Activated CD8-positive, alpha-beta T cell treated with anti-CD3 and anti-CD28 coated beads, Interleukin-2, amount 10 ng/mL, durations not matched to agents 7 days and 5 days (primary cell): ENCODE data around the gene ZNF585A. TPM values are rescaled to one million over a fixed set of nuclear protein-coding genes. Genes with fewer than 3 reads are reported as not detected.
"Not testable (repeated sequence)": the region's sequence is repeated elsewhere in the genome, so short reads cannot be mapped to it uniquely, and the experiment has no call there.

ENCODE experiments used
- ATAC-seq: fragments of 150-1000 bp; cut with Tn5 transposase; one replicate; pipeline ENCODE4 v1.10.0; 2021; ENCODE audit warnings: moderate library complexity
- CTCF ChIA-PET: fragments of 350-600 bp; sonication (Branson Sonifier 250); formaldehyde crosslinking; loops from one replicate; lab custom pipeline; 2021; ENCODE audit warnings: antibody characterized with exemption; lab: Charles Lee
- POLR2A ChIA-PET: fragments of 350-600 bp; sonication (Branson Sonifier 250); formaldehyde crosslinking; loops from one replicate; lab custom pipeline; 2021; ENCODE audit warnings: antibody characterized with exemption; lab: Charles Lee
- DNase-seq: peaks from one replicate; pipeline ENCODE4 v3.0.0-alpha.2; 2020
- H3K27ac Mint-ChIP-seq: one replicate; pipeline ENCODE4 v1.8.0; 2021; ENCODE audit warnings: mild to moderate bottlenecking, mixed read lengths
- H3K27me3 Mint-ChIP-seq: one replicate; pipeline ENCODE4 v1.8.0; 2021; ENCODE audit warnings: low read depth, mixed read lengths
- H3K36me3 Mint-ChIP-seq: one replicate; pipeline ENCODE4 v1.8.0; 2021; ENCODE audit warnings: low read depth, mixed read lengths
- H3K4me1 Mint-ChIP-seq: one replicate; pipeline ENCODE4 v1.8.0; 2021; ENCODE audit warnings: low read depth, mixed read lengths
- H3K4me3 Mint-ChIP-seq: one replicate; pipeline ENCODE4 v1.8.0; 2021; ENCODE audit warnings: mild to moderate bottlenecking, mixed read lengths
- H3K9me3 Mint-ChIP-seq: one replicate; pipeline ENCODE4 v1.8.0; 2022; ENCODE audit warnings: mixed read lengths; ENCODE audit not compliant: insufficient read depth
- total RNA-seq, 2 experiments: library from RNA; stranded (reverse); gene quantifications; one replicate each; pipeline ENCODE4 v1.2.3, GENCODE V29; 2021

ZNF585A gene
- 1 to 10 TPM; 7.9 TPM for total RNA-seq

DNA sequence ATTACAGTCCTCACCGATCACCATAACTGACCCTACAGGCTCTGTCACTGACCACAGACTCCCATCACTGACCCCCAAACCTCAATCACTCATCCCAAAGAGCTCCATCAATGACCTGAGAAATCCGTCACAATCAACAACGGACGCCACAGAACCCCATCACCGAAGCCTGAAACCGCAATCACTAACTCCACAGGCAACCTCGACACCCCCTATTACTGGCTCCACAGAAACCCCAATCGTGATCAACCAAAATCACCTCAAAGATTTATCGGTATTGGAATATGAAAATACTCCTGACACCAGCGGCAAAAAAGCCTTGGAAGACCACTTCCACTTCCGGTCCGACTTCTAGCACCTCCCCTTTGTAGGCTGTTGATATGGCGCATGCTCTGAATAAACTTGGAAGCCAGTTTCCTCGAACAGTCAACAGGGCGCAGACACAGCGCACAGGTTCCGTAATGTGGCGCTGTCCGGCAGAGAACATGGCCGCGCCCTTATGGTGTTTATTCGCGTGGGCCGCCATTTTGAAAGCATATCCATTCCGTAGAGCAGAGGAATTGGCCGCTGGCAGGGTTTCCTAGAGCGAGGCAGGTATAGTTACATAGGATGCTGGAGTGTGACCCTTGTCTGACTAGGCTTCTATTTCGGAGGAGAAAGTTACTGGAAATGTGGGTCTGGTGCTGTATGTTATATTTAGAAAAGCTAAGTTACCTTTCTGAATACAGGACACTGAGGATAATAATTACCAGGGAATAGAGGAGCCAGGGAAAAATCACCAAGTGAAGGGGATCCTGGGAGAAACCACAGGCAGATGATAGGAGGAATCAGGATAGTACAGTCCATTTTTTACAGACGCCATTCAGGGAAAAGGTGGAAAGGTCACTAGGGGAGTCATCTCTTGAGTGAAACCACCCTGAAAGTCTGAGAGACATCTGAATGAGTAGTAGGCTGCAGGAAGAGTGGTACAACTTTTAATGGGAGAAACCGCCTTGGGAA lies at the start of gene ZNF585A:
ZNF585A (minus strand) TSS at position 328 of the 999 bp plus-strand sequence. CDS start 2,785 bp downstream, outside the sequence.
- DNase-seq (peak; percentile 93), ATAC-seq (peak; percentile 100)
- Mint-ChIP-seq H3K9me3 (peaks cover 38% of the 10 kb centered on the region), H3K4me1 (no peaks in the 10 kb centered on the region), H3K27me3 (no peaks in the 10 kb centered on the region), H3K4me3 (no peak within 1 kb of the TSS), H3K27ac (no peak within 1 kb of the TSS), H3K36me3 (peaks cover 35% of the 10 kb centered on the region)
- ChIA-PET POLR2A (interaction anchor here (0.6 to 1.2 kb wide), 3 partner anchors 44 to 146 kb away, joined by 3 to 11 read pairs (median 5); partner anchors contain the start of gene ZNF383), CTCF (interaction anchor here (0.8 to 0.9 kb wide), 2 partner anchors 95 to 422 kb away, joined by 3 read pairs; partner anchors contain the start of genes ZNF420, ZNF540 and ZNF571)

DNA sequence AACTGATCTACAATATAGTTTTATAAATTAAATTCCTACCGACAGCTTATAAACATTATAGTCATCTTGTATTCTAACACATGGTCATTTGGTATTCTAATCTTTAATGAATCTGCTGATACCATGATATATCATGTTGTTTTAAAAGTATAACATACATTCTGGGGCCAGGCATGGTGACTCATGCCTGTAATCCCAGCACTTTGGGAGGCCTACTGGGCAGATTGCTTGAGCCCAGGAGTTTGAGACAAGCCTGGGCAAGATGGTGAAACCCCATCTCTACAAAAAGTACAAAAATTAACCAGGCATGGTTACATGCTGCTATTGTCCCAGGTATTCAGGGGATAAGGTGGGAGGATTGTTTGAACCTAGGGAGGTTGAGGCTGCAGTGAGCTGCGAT lies 48.6 kb upstream of the ZNF585A start:
- CTCF ChIA-PET: no interaction called here
- H3K27ac Mint-ChIP-seq: no peak overlapping the region

DNA sequence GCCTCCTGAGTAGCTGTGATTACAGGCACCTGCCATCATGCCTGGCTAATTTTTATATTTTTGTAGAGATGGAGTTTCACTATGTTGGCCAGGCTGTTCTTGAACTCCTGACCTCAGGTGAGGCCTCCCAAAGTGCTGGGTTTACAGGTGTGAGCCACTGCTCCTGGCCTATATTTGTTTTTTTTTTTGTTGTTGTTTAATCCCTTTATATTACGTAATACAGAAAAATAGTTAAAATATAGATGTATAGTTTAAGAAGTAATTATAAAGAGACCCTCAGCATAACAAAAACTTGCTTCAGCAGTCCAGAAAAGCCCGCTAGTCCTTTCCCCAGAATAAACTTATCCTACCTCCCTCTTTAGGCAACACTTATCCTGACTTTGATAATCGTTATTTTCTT lies 47.9 kb upstream of the ZNF585A start:
- ChIA-PET CTCF (no interaction called here), POLR2A (no interaction called here)
- Mint-ChIP-seq H3K27ac (no peak overlapping the region), H3K27me3 (no peaks in the 10 kb centered on the region), H3K4me3 (no peak overlapping the region), H3K36me3 (peaks cover 69% of the 10 kb centered on the region), H3K4me1 (peaks cover 24% of the 10 kb centered on the region), H3K9me3 (peaks cover 26% of the 10 kb centered on the region)
- DNase-seq: no peak
- no peak for ATAC-seq

More for the DNA sequence above, 48.6 kb upstream of the ZNF585A start:
- ATAC-seq (no peak), DNase-seq (no peak)
- POLR2A ChIA-PET: interaction anchor here (0.5 to 0.6 kb wide), 2 partner anchors 30 to 66 kb away, joined by 3 read pairs; no protein-coding TSS in a partner anchor
- Mint-ChIP-seq H3K9me3 (peaks cover 31% of the 10 kb centered on the region), H3K4me3 (no peak overlapping the region), H3K27me3 (no peaks in the 10 kb centered on the region), H3K36me3 (peaks cover 69% of the 10 kb centered on the region), H3K4me1 (peaks cover 24% of the 10 kb centered on the region)

DNA sequence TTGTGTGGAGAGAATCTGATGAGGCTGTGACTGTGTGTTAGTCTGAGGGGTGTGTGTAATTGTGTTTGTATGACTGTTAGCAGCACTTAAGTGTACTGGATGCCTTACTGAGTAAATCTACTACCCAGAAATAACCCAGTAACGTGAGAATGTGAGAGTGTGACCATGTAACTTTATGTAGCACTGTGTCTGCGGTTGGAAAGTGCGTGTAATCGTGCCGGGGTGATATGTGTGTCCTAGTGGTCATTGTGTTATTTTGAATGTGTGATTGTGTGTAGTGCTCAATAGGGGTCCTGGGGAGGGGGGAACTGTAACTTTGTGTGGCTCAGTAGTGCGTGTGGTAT lies 46.1 kb upstream of the ZNF585A start:
- Mint-ChIP-seq H3K4me3 (peak overlapping the region; percentile 91), H3K27me3 (no peaks in the 10 kb centered on the region), H3K9me3 (peaks cover 25% of the 10 kb centered on the region), H3K27ac (peak overlapping the region; percentile 95), H3K4me1 (peaks cover 24% of the 10 kb centered on the region), H3K36me3 (peaks cover 57% of the 10 kb centered on the region)
- POLR2A ChIA-PET: no interaction called here
- CTCF ChIA-PET: no interaction called here
- ATAC-seq: no peak
- DNase-seq: peak; percentile 32

DNA sequence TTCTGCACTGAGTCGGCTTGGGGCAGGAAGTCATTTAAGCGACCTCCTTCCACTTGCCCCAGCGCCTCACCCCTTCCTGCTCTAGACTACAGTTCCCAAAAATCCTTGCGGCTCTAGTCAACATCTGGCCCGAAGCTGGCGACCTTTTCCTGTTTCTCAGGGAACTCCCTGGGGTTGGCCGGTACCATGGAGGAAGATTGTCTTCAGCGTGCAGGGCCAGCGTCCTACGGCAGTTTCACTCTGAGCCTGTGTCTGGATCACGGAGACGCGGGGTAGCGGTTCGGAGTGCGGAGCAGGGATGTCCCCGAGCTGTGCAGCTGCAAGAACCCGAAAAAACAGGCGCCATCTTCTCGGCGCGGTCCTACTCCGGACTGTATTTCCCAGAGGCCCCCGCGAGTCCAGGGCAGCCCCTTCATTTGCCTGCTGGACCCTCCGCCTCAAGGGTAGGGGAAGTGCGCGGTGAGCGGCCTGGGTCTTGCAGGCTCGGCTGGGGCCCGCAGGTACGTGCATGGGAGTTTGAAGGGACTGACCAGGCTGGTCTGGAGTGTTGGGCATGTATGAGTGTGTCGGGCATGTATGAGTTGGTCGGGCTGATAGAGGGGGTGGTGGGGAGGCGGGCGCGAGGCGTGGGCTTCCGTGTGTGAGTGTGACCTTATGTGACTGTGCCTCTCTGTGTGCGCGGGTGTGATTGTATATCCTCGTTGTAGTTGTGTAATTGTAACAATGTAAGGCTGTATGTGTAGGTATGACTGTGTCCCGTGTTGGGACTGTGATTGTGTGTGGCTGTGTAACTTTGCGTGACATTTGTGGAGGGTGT lies 45.5 kb upstream of the ZNF585A start, which contains the start of gene ZNF383:
ZNF383 (plus strand) TSS at position 440 of the 817 bp plus-strand sequence. CDS start 12,240 bp downstream, outside the sequence.
- ChIA-PET POLR2A (interaction anchor here (1.0 to 1.7 kb wide), 7 partner anchors 9 to 1003 kb away, joined by 3 to 13 read pairs (median 6); partner anchors contain the start of genes ZNF146, ZNF345, ZNF527 and ZNF565), CTCF (interaction anchor here (0.9 to 1.2 kb wide), 3 partner anchors 49 to 1090 kb away, joined by 3 to 4 read pairs (median 3); partner anchors contain the start of gene ZNF420)
- Mint-ChIP-seq H3K36me3 (peaks cover 54% of the 10 kb centered on the region), H3K9me3 (peaks cover 25% of the 10 kb centered on the region), H3K27ac (peak within 1 kb of the TSS; percentile 95), H3K4me1 (peaks cover 24% of the 10 kb centered on the region), H3K4me3 (peak within 1 kb of the TSS; percentile 91), H3K27me3 (no peaks in the 10 kb centered on the region)
- ATAC-seq: peak; percentile 92
- DNase-seq: peak; percentile 90

DNA sequence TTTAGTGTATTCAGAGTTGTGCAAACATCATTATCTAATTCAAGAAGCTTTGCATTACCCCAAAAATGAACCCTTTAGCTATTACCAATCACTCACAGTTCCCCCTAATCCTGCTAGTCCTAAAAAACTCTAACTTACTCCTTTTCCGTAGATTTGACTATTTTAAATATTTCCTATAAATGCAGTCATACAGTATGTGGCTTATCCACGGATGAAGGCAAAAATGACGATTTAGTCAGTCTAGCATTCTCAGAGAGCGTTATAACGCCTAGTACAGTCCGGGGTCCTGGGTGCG lies 44.9 kb upstream of the ZNF585A start:
- Mint-ChIP-seq H3K9me3 (peaks cover 24% of the 10 kb centered on the region), H3K27ac (peak overlapping the region; percentile 95), H3K4me1 (peaks cover 24% of the 10 kb centered on the region), H3K4me3 (peak overlapping the region; percentile 91), H3K36me3 (peaks cover 50% of the 10 kb centered on the region), H3K27me3 (no peaks in the 10 kb centered on the region)
- POLR2A ChIA-PET: interaction anchor here (0.8 to 1.7 kb wide), 8 partner anchors 9 to 1003 kb away, joined by 3 to 13 read pairs (median 5); partner anchors contain the start of genes ZNF146, ZNF345, ZNF527 and ZNF565
- CTCF ChIA-PET: interaction anchor here (0.9 to 1.2 kb wide), 3 partner anchors 48 to 1090 kb away, joined by 3 to 4 read pairs (median 3); partner anchors contain the start of gene ZNF420
- no peak for ATAC-seq
- DNase-seq: no peak

DNA sequence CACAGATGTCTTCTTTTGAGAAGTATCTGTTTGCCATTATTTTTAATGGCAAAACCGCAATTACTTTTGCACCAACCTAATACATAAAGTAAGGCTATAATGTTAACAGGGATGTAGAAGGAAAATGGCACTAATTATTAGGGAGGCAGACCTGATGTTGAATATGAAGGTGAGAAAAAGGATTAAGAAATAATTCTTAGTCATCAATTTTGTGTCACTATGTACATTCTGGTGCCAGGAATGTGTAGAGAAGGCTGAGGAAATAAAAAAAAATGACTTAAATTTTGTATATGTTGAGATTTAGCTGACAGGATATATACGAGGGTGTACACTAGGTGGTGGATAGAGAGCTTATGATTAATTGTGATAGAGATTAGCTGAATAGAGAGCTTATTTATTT lies 25.3 kb upstream of the ZNF585A start:
- DNase-seq (no peak), ATAC-seq (no peak)
- POLR2A ChIA-PET: no interaction called here
- Mint-ChIP-seq H3K4me1 (no peaks in the 10 kb centered on the region), H3K27ac (no peak overlapping the region), H3K27me3 (no peaks in the 10 kb centered on the region), H3K9me3 (peaks cover 28% of the 10 kb centered on the region), H3K4me3 (no peak overlapping the region), H3K36me3 (peaks cover 47% of the 10 kb centered on the region)
- CTCF ChIA-PET: no interaction called here

DNA sequence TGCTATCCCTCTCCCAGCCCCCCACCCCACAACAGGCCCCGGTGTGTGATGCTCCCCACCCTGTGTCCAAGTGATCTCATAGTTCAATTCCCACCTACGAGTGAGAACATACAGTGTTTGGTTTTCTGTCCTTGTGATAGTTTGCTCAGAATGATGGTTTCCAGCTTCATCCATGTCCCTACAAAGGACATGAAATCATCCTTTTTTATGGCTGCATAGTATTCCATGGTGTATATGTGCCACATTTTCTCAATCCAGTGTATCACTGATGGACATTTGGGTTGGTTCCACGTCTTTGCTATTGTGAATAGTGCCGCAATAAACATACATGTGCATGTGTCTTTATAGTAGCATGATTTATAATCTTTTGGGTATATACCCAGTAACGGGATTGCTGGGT lies 24.6 kb upstream of the ZNF585A start:
- H3K4me1 Mint-ChIP-seq, H3K4me3 Mint-ChIP-seq, POLR2A ChIA-PET, CTCF ChIA-PET, H3K27me3 Mint-ChIP-seq, DNase-seq, H3K27ac Mint-ChIP-seq, ATAC-seq: not testable (repeated sequence)
- H3K9me3 Mint-ChIP-seq: peaks cover 26% of the 10 kb centered on the region
- peaks cover 44% of the 10 kb centered on the region for H3K36me3 Mint-ChIP-seq

DNA sequence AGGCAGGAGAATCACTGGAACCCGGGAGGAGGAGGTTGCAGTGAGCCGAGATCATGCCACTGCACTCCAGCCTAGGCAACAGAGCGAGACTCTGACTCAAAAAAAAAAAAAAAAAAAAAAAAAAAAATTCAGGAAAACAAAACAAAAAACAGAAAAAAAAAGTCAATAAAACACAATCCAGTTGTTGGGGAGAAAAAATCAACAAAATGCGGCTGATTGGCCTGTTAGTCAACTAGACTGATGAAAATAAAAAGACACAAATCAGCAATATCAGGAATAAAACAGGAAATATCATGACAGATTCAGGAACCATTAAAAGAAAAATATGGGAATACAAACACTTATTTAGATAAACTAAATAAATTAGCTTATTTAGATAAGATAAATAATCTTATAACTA lies 22.8 kb upstream of the ZNF585A start:
- POLR2A ChIA-PET, H3K27me3 Mint-ChIP-seq, H3K4me3 Mint-ChIP-seq, H3K4me1 Mint-ChIP-seq, DNase-seq, CTCF ChIA-PET, ATAC-seq, H3K27ac Mint-ChIP-seq: not testable (repeated sequence)
- H3K36me3 Mint-ChIP-seq: peaks cover 56% of the 10 kb centered on the region
- H3K9me3 Mint-ChIP-seq: peaks cover 31% of the 10 kb centered on the region

DNA sequence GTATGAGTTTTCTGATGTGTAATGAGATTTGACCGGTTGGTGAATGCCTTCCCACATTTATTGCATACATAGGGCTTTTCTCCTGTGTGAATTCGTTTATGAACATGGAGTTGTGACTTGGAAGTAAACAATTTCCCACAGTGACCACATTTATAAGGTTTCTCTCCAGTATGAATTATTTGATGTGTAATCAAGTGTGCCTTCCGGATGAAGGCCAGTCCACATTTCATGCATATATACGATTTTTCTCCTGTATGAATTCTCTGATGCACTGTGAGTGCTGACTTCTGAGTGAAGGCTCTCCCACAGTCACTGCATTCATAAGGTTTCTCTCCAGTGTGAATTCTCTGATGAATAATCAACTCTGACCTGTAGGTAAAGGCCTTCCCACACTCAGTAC lies 13.6 kb upstream of the ZNF585A start:
- POLR2A ChIA-PET, H3K4me3 Mint-ChIP-seq, H3K27me3 Mint-ChIP-seq, ATAC-seq, DNase-seq, CTCF ChIA-PET, H3K27ac Mint-ChIP-seq, H3K4me1 Mint-ChIP-seq: not testable (repeated sequence)
- Mint-ChIP-seq H3K9me3 (peaks cover 65% of the 10 kb centered on the region), H3K36me3 (peaks cover 61% of the 10 kb centered on the region)

DNA sequence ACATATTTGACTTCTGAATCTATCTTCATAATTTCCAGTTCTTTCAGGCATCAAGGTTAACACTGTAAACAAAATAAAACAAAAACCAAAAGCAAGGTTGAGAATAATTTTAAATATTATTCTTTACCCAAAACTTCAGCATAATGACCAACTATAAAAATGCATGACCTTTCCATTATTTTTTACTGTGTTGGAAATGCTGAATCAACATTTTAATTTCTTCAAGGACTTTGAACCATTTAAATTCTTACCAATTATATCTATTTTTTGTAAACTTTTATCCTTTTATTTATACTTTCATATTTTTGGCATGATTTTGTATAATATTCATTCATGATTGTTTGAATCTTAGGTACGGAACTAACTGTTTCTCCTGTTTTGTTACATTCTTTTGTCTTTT lies 6.9 kb downstream of the ZNF585A start:
- CTCF ChIA-PET: no interaction called here
- Mint-ChIP-seq H3K4me3 (no peak overlapping the region), H3K9me3 (peaks cover 36% of the 10 kb centered on the region), H3K27ac (no peak overlapping the region), H3K36me3 (peaks cover 71% of the 10 kb centered on the region), H3K27me3 (no peaks in the 10 kb centered on the region), H3K4me1 (no peaks in the 10 kb centered on the region)
- POLR2A ChIA-PET: no interaction called here
- DNase-seq (no peak), ATAC-seq (no peak)
